Stimulated activated CD4-positive, alpha-beta T cell treated with anti-CD3 and anti-CD28 coated beads, Interleukin-15, amount 100 ng/mL, for 1 hour (primary cell): Measurements from ENCODE around the gene HHEX.

ENCODE experiments used
- DNase-seq, 2 donors: peaks; one replicate each; pipeline ENCODE4 v3.0.0-alpha.2; 2020; ENCODE audit warnings: low read depth in 1 of 2, low spot score in 1 of 2

HHEX gene

DNA sequence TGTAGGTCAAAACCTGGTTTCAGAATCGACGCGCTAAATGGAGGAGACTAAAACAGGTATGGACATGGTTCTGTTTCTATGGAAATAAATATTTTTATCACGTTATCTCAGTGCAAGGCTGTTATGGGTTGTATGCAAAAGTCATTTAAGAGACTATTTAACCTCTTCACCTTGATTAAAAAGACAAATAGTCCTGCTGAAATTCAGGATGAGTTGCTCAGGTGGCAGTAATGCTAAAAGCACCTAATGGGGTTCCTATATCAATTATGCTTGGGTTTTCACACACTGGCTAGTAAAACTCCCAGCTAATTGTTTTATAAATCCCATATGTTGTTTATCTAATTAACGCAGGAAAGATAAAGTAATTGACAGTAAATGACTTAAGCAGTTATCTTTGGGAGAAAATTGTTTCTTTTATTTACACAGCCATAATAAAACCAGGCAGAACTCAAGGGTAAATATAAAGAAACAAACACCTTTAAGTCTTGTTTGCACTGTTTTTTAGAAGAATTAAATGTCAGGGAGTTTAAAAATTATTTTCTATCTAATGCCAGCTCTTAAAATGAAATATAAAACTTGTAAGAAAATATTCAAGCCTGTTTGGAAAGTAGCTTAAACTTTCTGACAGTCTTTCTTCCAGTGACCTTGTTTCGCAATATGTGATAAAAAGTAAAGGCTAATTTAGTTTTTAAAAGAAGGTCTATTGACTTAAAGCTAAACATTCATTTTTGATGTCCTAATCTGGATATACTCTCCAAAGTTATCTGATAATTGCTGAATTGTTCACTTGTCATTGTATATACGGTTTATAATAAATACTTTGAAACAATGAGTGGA lies 3.2 kb downstream of the HHEX start:
- no peak for DNase-seq

DNA sequence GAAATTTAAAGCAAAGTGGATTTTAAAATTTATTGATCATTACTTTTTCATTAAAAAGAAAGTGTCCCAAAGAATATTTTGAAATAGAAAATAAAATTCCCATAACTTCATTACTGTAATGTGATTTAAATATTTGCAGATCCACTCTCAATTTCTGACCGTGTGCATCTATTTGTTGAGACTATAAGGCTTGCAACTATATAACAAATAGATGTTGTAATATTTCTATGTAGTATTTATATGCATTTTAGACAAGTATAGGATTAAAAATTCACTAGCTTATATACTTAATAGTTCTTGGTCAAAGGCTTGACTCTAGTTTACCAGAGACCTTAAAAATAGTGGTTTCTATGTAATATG lies 3.8 kb downstream of the HHEX start:
- DNase-seq = no peak

DNA sequence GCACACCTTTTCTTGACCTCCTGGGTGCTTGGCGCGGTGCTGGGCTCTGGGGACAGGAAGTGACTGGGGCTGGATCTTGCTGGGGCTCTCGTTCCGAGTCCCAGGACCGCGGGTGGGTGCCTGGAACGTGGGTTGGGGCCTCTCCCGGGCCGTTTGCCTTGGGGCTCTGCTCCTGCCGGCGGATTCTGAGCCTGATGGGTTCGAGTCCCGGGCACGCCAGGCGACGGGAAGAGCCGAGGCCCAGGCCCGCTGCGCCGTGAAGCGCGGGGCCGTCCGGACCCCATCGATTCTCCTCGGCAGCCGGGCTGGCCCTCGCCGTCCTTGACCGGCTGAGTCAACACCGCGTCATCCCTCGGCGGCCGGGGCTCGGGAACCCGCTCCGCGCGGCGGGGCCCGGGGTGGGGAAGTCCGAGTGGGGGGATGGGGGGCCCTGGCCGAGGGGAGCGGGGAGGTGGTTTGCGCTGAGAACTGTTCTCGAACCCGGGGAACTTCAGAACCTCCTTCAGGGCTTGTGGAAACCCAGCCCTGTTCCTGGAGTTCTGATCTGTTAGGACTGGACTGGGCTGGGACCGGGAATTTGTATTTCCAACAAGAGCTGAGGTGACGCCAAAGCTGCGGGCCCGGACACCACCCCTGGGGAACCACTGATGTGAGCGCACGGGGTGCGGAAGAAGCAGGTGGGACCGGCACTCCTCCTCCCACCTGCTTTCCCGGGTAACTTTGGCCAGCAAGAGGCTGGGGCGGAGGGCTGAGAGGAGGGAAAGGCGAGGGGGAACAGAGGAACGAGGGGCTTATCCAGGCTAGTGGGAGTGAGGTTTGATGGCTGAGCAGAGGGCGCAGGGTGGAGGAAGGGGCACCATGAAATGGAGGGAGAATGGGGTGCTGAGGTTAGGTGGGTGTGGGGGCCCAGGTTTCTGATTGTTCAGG lies 6.2 kb downstream of the HHEX start:
- no peak for DNase-seq

DNA sequence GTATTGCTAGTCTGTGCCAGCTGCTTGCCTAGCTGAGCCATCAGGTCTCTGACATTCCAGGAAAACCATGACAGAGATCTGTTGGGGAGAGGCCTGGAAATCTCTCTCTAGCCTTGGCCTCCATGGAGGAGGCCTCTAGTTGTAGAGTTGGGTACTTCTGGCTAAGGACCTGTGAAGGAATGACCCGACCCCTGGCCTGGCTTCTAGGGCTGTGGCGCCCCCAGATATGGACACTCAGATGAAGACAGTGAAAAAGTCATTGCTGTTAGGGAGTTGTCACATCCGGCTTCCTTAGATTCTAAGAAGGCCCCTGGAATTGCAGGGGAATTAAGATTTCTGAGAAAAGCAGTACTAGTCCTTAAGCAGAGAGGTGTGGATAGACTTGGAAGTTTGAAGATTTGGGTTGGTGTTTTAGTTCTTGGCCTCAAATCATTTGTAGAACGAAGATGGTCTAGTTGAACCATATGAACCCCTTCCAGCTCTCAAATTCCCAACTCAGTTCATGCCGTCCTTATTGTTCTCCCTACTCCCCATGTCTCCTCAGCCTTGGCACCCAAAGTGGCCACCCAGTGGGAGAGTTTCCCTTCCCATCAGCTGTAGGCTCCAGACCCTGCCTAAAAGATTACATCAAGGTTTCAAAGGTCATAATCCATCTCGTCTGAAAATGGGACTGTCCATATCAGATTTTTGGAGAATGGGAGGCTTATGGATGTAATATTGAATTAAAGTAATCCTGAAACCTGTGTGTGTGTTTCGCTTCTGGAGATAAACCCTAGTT lies 7.0 kb downstream of the HHEX start:
- DNase-seq = no peak

DNA sequence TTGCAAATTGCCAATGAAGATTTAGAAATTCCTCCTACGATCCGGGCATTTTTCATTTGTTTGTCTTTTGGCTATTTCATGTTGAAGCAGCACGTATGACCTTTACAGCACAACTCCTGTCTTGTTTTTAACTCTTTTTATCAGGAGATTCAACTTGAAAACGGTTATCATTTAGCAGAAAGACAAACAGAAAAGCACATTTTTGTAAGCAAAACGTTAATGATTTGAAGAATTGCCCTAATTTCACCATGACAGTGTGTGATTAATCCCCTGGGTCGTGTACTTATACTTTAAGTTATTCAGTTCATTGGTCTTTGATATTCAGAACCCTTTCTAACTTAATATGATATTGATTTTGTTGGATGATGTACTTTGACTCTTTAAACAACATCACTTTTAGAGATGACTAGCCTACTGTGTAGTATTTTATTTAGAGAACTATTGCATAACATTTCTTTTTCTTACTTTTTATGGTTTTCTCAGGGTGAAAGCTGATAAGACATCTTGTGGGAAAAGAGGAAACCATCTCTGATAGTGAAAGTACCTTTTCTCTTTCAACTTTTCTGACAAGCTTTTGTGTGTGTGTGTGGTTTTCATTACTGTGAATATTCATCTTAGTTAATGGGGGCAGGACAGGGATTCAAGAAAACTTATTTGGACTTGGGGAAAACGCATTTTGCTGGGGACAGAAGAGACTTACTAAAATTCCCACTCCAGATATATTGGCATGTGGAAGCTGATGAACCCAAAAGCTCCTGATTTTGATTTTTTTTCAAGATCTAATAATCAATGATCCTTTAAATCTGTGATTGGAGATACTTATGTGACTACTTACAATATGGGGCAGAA lies 8.1 kb downstream of the HHEX start:
- no peak for DNase-seq

DNA sequence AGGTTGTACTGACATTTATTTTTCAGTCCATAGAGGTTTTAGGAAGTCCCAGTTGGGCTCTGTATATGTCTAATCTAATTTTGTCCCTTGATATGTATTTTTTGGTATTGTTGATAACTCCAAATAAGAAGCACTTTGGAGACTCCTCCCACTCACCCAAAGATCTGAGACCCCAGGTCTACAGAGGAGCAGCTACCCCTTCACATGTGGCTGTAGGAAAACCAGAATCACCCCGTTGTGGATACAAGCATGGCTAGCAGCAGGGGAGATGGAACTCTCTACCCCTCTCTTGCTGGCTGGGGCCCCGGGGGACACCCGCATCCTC lies 9.4 kb downstream of the HHEX start:
- no peak for DNase-seq

DNA sequence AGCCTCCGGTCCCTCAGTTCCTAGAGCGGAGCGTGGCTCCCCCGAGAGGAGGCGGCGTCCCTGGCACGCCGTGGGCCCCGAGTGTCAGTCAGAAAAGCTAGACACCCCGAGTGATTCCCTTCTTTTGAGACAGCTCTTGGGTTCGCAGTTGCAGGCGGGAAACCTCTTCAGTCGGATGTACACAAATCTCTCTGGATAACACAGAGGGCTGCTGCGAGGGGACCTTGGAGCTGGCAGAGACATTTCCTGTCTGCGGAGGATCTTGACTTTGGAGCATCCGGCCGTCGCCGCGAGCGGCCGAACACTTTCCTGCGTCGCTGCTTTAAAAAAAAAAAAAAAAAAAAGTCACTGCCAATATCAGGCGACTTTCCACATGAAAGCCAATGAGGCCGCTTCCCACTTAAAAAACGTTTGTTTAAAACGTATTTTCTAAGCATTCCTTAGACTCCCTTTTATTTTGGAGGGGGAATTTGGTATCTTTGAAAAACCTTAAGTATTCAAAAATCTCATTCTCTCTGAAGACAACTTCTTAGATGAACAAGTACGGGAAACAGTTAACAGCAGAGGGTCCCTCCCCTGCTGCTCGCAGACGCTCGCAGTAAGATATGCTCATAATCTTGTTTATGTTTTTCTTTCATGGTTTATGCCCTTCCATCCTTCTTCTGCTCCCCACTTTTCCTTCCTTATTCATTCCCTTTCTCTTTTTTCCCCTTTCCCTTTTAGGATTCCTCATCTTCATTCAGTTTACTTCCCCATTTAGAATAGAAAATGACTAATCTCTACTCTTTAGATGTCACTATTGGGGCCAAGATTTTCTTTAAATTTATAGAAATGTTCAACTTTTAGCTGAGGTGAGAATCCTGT lies 10.0 kb downstream of the HHEX start:
- no peak for DNase-seq

DNA sequence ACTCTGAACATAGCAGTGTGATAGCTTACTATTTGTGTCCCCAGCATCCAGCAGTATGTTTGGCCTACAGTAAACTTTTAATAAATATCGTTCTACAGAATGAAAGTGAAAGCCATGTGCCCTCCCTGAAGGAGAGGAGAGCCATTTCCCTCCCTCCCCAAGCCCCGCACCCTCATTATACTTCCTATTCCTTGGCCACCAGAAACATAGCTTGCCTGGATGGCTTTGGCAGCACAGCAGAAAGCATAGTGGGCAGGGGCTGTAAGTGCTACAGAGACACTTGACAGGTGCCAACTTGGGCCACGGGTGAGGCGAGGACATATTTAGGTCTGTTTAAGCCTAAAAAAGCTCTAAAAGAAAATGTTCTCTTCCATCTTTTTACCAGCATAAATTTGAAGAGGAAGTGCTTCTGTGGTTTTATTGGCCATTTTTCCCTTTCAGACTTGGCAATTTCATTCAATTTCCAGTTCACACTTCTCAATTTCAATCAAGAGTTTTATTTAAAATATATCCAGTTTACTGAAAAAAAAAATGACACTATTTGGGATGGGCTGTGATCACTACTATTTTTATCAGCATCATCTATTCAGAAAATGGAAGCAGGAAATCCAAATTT lies 12.7 kb downstream of the HHEX start:
- DNase-seq = no peak

DNA sequence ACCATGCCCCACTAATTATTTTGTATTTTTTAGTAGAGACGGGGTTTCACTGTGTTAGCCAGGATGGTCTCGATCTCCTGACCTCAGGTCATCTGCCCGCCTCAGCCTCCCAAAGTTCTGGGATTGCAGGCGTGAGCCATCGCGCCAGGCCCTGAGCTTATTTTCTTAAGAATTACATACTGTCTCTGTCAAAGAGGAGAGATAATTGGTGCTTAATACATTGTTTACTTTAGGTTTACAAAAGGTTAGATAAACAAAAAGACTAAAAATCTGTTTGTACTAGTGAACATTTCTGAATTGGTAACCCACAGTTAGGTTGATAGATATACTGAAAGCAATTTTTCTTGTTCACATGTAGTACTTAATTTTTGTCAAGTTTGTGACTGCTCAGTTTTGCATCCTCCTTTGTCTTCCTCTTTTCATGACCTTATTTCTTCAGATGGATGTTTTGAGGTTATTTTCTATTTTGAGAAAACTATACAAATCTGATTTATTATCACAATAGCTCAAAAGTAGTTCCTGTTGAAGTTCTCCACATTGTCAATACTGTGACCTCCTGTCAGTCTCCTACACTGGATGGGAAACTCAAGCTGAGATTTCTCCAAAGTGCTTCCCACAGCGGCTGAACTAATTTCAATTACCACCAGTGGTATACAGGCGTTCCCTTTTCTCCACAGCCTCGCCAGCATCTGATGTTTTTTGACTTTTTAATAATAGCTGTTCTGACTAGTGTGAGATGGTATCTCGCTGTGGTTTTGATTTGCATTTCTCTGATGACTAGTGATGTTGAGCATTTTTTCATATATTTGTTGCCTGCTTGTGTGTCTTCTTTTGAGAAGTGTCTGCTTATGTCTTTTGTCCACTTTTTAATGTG lies 22.5 kb downstream of the HHEX start:
- no peak for DNase-seq

DNA sequence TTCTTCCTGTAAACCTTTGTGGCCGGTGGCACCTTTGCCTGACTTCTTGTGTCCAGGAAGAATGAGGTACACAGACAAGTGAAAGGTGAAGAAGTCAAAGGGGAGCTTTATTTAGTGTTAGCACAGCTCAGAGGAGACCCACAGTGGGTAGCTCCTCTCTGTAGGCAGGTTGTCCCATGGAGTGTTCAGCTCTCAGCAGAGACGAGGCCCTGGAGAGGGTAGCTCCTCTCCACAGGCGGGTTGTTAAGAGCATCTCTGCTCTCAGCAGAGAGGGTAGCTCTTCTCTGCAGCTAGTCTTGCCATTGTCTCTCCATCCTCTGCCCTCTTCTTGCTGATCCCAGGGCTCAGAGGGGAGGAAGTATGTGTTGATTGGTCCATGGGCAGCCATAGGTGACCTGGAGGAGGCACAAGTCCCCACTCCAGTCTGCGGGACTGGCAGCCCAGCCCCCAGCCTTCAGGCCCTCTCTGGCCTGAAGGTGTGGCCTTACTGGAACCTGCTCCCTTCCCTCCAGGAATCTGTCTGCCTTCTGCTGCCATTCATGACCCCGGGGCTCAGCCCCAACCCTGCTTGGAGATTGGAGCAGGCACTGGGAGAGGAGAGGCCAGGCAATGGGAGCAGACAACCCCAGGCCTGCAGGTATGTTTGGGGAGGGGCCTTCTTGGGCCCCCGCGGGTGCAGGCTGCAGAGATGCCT lies 24.5 kb downstream of the HHEX start:
- no peak for DNase-seq

DNA sequence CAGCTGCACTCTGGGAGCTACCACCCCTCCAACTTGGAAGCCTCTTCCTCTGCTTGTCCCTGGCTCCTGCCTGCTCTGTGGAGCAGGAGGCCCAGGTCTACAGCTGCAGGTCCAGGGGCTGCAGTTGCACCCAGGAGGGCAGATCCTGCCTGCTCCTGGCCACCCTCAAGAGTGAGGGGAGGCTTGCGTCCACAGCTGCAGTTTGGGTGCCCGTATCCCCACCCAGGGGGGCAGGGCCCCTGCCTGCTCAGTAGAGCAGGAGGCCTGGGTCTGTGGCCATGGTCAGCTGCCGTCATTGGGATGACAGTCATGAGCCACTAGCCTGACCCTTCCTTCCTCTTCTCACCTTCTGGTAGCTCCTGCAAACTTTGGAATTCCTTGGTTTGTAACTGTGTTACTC lies 25.1 kb downstream of the HHEX start:
- DNase-seq = no peak

DNA sequence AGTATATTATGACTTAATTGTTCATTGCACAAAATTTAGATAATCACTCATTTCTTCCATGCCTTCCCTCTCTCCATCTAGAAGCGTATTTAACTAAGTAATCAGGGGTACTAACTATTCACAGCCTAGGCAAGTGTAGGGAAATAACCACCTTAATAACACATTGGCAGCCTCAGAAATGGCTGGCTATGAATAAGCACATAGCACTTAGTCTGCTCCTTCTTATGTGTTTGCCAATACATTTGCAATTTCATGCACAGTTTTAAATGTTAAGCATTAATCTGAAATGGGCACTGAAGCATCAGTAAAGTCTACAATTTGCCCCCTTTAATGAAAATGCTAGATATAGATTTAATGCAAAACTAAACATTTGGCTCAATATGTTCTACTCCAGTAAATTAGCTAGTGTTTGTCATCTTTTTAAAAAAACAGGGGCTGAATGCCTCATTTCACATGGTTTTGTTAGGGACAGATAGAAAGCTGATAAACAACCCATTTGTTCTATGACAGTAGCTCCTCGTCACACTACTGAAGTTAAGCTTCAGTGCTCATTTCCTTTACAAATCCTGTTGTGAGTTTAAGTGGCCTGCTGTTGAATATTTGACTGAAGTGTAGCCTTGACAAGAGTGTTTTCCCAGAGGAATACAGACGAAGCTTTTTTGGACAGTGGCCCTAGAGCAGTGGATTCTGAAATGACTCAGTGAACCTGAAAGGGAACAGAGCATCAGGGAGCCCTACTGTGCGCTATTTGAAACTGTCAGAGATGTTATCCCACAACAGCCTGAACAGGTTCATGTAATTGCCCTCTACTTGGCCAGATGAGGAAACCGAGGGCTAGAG lies 30.5 kb downstream of the HHEX start:
- DNase-seq = no peak

DNA sequence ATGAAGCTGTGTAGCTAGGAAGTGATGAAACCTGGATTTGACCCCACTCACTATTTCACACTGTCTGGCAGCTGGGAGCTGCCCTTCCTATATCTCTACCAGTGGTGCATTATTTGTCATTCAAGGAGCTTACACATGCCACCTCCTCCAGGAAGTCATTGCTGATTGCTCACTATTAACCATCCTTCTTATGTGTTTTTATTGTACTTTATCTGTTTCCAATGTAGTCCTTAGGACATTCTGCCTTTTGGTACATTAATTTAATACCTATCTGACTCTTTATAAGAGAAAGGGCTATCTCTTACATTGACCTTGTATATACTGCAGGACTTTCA lies 31.0 kb downstream of the HHEX start:
- no peak for DNase-seq

DNA sequence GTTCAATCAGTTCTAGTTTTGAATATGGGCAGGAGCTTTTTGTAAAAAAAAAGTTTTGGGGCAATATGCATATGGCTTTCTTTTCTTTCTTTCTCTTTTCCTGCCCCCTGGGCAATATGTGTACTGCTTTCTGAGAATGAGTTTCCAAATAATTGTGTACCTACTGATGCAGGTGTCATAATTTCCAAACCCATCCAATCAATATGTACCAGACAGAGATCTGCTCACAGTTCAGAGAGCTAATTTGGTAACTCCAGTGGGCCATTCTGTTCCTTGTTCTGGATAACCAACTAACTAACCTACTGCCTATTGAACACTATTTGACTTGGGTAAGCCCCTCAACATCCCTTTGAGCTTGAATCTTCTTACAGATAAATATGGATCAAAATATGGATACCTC lies 32.6 kb downstream of the HHEX start:
- no peak for DNase-seq

DNA sequence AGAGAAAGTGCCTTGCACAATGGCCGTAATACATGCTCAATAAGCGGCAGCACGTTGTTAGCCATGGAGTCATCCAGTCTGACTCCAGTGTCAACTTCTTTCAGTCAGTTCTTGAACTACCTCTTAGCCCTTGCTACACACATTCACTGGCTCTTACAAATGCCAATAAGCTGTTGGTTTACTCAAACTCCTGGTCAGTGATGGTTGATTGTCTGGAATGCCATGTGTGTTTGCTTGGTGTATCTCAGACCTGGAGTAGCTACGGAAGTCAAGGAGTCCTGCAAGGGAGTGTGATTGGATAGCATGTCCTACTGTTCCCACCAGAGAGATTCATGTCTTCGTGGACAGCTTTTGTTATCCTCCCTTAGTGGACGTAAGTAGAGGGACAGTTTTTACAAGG lies 37.4 kb downstream of the HHEX start:
- no peak for DNase-seq

DNA sequence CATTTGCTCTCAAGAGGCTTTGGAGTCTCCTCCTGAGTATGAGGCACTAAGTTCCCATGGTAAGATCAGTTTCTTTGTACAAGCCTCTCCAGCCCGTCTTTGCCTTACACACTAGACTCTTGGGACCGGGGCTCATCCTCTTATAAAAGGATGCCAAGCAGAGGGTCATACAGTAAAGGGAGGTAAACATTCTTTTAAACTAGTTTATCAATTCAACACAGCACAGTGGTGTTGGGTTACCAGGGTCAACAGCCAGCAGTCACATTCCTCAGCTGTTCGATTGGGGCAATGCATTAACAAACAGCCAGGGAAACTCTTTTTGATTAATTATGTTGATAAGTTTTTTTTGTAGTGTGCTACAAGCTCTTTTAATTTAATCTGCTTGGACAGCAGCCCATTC lies 37.8 kb downstream of the HHEX start:
- no peak for DNase-seq

DNA sequence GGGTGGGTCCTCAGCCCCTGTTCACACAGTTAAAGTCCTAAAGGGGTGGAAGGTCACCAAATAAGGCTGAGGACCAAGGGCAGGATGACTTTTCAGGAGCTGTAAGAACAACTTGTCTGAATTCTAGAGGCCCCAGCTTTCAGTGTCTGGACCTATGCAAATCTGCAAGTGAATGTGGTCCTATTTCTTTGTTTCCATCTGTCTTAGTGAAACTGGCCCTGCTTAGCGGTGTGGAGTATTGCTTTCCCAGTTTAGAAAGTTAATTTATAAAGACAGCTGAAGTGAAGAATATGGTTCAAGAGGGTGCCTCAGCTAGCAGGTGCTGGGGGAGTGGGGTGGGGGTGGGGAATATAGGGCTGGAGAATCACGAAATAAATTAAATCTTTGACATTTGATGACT lies 40.1 kb downstream of the HHEX start:
- DNase-seq = no peak
